ENCODE data around the gene FRRS1.

- TF ChIP-seq, protein P1, sequence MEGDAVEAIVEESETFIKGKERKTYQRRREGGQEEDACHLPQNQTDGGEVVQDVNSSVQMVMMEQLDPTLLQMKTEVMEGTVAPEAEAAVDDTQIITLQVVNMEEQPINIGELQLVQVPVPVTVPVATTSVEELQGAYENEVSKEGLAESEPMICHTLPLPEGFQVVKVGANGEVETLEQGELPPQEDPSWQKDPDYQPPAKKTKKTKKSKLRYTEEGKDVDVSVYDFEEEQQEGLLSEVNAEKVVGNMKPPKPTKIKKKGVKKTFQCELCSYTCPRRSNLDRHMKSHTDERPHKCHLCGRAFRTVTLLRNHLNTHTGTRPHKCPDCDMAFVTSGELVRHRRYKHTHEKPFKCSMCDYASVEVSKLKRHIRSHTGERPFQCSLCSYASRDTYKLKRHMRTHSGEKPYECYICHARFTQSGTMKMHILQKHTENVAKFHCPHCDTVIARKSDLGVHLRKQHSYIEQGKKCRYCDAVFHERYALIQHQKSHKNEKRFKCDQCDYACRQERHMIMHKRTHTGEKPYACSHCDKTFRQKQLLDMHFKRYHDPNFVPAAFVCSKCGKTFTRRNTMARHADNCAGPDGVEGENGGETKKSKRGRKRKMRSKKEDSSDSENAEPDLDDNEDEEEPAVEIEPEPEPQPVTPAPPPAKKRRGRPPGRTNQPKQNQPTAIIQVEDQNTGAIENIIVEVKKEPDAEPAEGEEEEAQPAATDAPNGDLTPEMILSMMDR (IDR thresholded peaks at IDR 0.05): no peak
- no peak for TF ChIP-seq POLR2A (IDR thresholded peaks at IDR 0.05)
Observed at GRCh38 chr1:99702221-99702620, 64.2 kb downstream of the FRRS1 start.
